Activated CD4-positive, alpha-beta T cell treated with anti-CD3 and anti-CD28 coated beads for 36 hours (primary cell): ENCODE data around the gene MEPCE. TPM values are rescaled to one million over a fixed set of nuclear protein-coding genes. Genes with fewer than 3 reads are reported as not detected.

Experiments used
- ATAC-seq: fragments of 200-7000 bp; cut with Tn5 transposase; one replicate; pipeline ENCODE4 v1.10.0; 2021; ENCODE audit warnings: mild to moderate bottlenecking, moderate library complexity
- CTCF ChIA-PET: fragments of 350-600 bp; sonication (Branson Sonifier 250); formaldehyde crosslinking; loops from one replicate; lab custom pipeline; 2021; ENCODE audit warnings: antibody characterized with exemption; lab: Charles Lee
- POLR2A ChIA-PET: fragments of 350-600 bp; sonication (Branson Sonifier 250); formaldehyde crosslinking; loops from one replicate; lab custom pipeline; 2021; ENCODE audit warnings: antibody characterized with exemption, inconsistent platforms; lab: Charles Lee
- DNase-seq: peaks from one replicate; pipeline ENCODE4 v3.0.0-alpha.2; 2020
- H3K27ac Mint-ChIP-seq: one replicate; pipeline ENCODE4 v1.8.0; 2021; ENCODE audit warnings: mixed read lengths
- H3K27me3 Mint-ChIP-seq: one replicate; pipeline ENCODE4 v1.8.0; 2021; ENCODE audit warnings: mixed read lengths
- H3K36me3 Mint-ChIP-seq: one replicate; pipeline ENCODE4 v1.8.0; 2021; ENCODE audit warnings: low read depth, mixed read lengths
- H3K4me1 Mint-ChIP-seq: one replicate; pipeline ENCODE4 v1.8.0; 2021; ENCODE audit warnings: mixed read lengths
- H3K4me3 Mint-ChIP-seq: one replicate; pipeline ENCODE4 v1.8.0; 2021; ENCODE audit warnings: mild to moderate bottlenecking, moderate library complexity, mixed read lengths
- H3K9me3 Mint-ChIP-seq: one replicate; pipeline ENCODE4 v1.8.0; 2021; ENCODE audit warnings: low read depth, mixed read lengths
- intact Hi-C, 2 experiments: fragments of 100-400 bp; cut with DNase I in 1 of 2; cut with micrococcal nuclease in 1 of 2; formaldehyde crosslinking; loops; one replicate each; pipeline versions ENCODE4 v1.14.2 to v1.15.1; 2022 to 2024; cut with DNase I, micrococcal nuclease
- total RNA-seq, 2 experiments: library from RNA; stranded (reverse); gene quantifications; one replicate each; pipeline ENCODE4 v1.2.3, GENCODE V29; 2021

Gene MEPCE
- total RNA-seq, 2 experiments from 2014 or later, result 44.4 to 45.9 TPM

- ATAC-seq (no peak), DNase-seq (no peak)
- intact Hi-C loops, result loop anchor here (1.0 to 10.0 kb wide), 2 partner anchors 230 to 261 kb away; partner anchors contain the start of gene GIGYF1 (in 1 of the 2)
- H3K36me3 Mint-ChIP-seq, result peaks cover 20% of the 10 kb centered on the region
- peaks cover 4% of the 10 kb centered on the region for H3K4me1 Mint-ChIP-seq
- H3K4me3 Mint-ChIP-seq, result no peak overlapping the region
- ChIA-PET CTCF (interaction anchor here (0.6 to 2.2 kb wide), 10 partner anchors 9 to 388 kb away, joined by 3 to 11 read pairs (median 3); partner anchors contain the start of genes MOSPD3 and SLC12A9), POLR2A (no interaction called here)
- no peak overlapping the region for H3K27ac Mint-ChIP-seq
- no peaks in the 10 kb centered on the region for H3K9me3 Mint-ChIP-seq
- no peaks in the 10 kb centered on the region for H3K27me3 Mint-ChIP-seq
These were observed 35.2 kb downstream of the MEPCE start for GRCh38 chr7:100464791-100465190.

- Mint-ChIP-seq H3K27ac (no peak overlapping the region), H3K9me3 (no peaks in the 10 kb centered on the region), H3K4me1 (peaks cover 8% of the 10 kb centered on the region), H3K27me3 (no peaks in the 10 kb centered on the region), H3K36me3 (peaks cover 23% of the 10 kb centered on the region), H3K4me3 (no peak overlapping the region)
- intact Hi-C loops, result loop anchor here (1.0 to 10.0 kb wide), 2 partner anchors 230 to 260 kb away; partner anchors contain the start of gene GIGYF1 (in 1 of the 2)
- CTCF ChIA-PET, result interaction anchor here (0.6 to 2.2 kb wide), 11 partner anchors 9 to 387 kb away, joined by 3 to 11 read pairs (median 3); partner anchors contain the start of genes MOSPD3 and SLC12A9
- ATAC-seq, result no peak
- DNase-seq, result no peak
- POLR2A ChIA-PET, result no interaction called here
These were observed 35.7 kb downstream of the MEPCE start for GRCh38 chr7:100465299-100465698.

DNA sequence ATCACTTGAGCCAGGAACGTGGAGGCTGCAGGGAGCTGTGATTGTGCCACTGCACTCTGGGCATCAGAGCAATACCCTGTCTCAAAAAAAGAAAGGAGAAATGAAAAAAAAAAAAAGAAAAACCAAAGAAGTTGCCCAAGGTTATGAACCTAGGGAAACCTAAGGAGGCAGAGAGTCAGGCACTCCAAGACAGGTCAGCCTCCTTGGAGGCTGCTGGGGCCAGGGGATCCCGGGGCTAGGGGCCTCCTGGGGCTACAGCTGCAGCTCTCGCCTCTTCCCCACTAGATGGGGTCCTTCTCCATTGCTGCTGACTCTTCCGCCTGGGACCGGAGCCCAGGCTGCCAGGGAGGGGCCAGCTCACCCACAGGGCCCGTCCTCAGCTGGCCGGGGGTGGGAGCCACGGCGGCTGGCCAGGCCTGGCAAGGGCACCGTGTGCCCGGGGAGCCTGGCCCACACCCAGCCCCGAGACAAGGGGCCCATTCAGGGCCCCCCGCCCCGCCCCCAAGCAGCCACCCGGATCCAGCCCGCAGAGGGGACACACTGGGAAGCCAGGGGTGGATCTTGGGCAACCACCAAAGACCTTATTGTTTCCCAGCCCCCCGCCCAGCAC, 36.2 kb downstream of the MEPCE start:
- ATAC-seq, result peak; percentile 24
- Mint-ChIP-seq H3K36me3 (peaks cover 18% of the 10 kb centered on the region), H3K4me3 (no peak overlapping the region), H3K9me3 (no peaks in the 10 kb centered on the region), H3K27ac (no peak overlapping the region), H3K4me1 (peaks cover 12% of the 10 kb centered on the region), H3K27me3 (no peaks in the 10 kb centered on the region)
- ChIA-PET CTCF (interaction anchor here (0.7 to 2.2 kb wide), 9 partner anchors 10 to 387 kb away, joined by 3 to 11 read pairs (median 4); partner anchors contain the start of gene SLC12A9), POLR2A (no interaction called here)
- DNase-seq, result no peak
- intact Hi-C loops, result loop anchor here (1.0 to 10.0 kb wide), 2 partner anchors 229 to 259 kb away; partner anchors contain the start of gene GIGYF1 (in 1 of the 2)

GRCh38 chr7:100466653-100467605, 37.3 kb downstream of the MEPCE start:
- DNase-seq, result no peak
- intact Hi-C loops, result loop anchor here in 1 of 2 experiments (10.0 kb wide), 1 partner anchor 228 kb away; the partner anchor contains the start of gene GIGYF1
- H3K4me1 Mint-ChIP-seq, result peaks cover 14% of the 10 kb centered on the region
- ATAC-seq, result no peak
- H3K9me3 Mint-ChIP-seq, result no peaks in the 10 kb centered on the region
- ChIA-PET CTCF (interaction anchor here (2.1 kb wide), 1 partner anchor 12 kb away, joined by 7 read pairs; no protein-coding TSS in a partner anchor), POLR2A (no interaction called here)
- no peak overlapping the region for H3K4me3 Mint-ChIP-seq
- H3K27me3 Mint-ChIP-seq, result no peaks in the 10 kb centered on the region
- H3K36me3 Mint-ChIP-seq, result peaks cover 17% of the 10 kb centered on the region
- H3K27ac Mint-ChIP-seq, result no peak overlapping the region

DNA sequence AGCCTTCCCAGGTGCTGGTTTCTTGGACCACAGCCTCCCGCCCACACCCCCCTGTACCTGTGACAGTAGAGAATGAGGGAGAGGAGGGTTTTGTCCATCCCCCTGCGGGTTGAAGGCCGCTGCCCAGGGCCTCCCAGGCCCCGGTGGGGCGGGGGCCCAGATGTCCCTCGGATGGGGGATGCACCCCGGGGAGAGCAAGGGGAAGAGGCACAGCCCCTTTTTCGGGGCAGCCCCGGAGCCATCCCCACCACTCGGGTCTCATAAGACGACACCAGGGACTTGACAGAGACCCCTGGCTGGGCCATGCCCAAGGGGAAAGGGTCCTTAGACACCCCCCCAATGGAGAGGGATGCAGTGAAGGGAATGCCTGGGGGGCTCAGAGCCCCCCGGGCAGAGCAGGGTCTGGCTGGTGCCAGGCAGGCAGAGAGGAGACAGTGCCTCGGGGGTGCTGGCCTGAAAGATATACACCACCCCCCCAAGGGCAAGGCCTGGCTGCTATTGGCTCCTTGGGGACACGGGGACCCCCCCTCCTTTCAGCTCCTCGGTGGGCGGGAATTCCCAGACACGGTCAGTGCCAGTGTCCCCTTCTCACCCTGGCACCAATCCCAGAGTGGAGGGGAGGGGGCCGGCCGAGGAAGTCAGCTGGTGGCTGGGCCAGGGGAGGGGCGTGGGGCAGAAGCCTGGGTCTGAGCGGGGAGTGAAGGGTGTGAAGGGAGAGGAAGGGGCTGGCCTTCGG, 38.2 kb downstream of the MEPCE start:
- no peak overlapping the region for H3K4me3 Mint-ChIP-seq
- H3K36me3 Mint-ChIP-seq, result peaks cover 17% of the 10 kb centered on the region
- no peaks in the 10 kb centered on the region for H3K9me3 Mint-ChIP-seq
- ChIA-PET CTCF (interaction anchor here (4.0 kb wide), 1 partner anchor 92 kb away, joined by 45 read pairs; no protein-coding TSS in a partner anchor), POLR2A (interaction anchor here (0.6 kb wide), 1 partner anchor 319 kb away, joined by 3 read pairs; the partner anchor contains the start of gene LAMTOR4)
- ATAC-seq, result no peak
- peaks cover 17% of the 10 kb centered on the region for H3K4me1 Mint-ChIP-seq
- intact Hi-C loops, result loop anchor here in 1 of 2 experiments (2.0 to 10.0 kb wide), 2 partner anchors 15 to 227 kb away; partner anchors contain the start of genes GIGYF1 and NYAP1
- DNase-seq, result no peak
- H3K27ac Mint-ChIP-seq, result no peak overlapping the region
- no peaks in the 10 kb centered on the region for H3K27me3 Mint-ChIP-seq

DNA sequence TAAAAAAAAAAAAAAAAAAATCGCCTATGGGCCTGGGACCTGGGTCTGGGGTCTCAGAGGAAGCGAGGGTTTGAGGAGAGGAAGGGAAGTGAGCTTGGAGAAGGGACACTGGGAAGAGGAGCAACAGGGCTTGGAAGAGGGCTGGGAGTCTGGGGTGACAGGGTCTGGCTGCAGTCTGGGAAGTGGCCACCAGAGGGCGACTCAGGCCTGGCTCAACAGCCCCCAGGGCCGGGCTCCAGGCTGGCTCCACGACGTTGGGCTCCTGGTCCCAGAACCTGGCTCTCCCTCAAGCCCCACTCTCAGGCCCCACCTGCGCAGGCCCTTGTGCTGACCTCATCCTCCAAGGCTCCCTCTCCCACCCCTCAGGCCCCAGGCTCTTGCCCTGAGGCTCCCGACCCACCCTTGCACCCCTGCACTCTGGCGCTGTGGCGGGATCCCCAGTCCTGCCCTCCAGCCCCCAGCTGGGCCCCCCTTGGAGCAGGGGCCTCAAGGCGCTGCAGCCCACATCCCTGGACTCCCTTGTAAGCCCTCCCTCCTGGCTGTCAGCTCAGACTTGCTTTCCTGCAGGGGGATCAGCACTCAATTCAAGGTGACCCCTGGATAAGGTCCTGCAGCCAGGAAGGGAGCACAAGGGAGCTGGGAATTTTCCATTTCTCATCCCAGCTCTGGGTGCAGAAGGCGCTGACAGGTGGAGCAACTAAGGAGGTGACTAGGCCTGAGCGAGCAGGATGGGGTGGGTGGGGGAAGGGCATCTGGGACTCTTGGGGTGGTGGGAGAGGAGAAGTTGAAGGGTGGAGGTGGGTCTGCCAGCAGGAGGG, 39.8 kb downstream of the MEPCE start:
- H3K9me3 Mint-ChIP-seq, result no peaks in the 10 kb centered on the region
- peaks cover 31% of the 10 kb centered on the region for H3K4me1 Mint-ChIP-seq
- H3K4me3 Mint-ChIP-seq, result no peak overlapping the region
- H3K36me3 Mint-ChIP-seq, result peaks cover 24% of the 10 kb centered on the region
- POLR2A ChIA-PET, result interaction anchor here (0.6 kb wide), 2 partner anchors 65 to 170 kb away, joined by 4 read pairs; no protein-coding TSS in a partner anchor
- ATAC-seq (peak; percentile 92), DNase-seq (peak; percentile 91)
- intact Hi-C loops, result loop anchor here (1.0 to 10.0 kb wide), 6 partner anchors 8 to 256 kb away; partner anchors contain the start of genes NYAP1 (in 2 of the 2) and GIGYF1 (in 1 of the 2)
- no peak overlapping the region for H3K27ac Mint-ChIP-seq
- H3K27me3 Mint-ChIP-seq, result no peaks in the 10 kb centered on the region
- CTCF ChIA-PET, result interaction anchor here (0.6 to 4.0 kb wide), 18 partner anchors 9 to 1483 kb away, joined by 3 to 45 read pairs (median 4); partner anchors contain the start of genes FBXO24, LRCH4, POP7 and SLC12A9

DNA sequence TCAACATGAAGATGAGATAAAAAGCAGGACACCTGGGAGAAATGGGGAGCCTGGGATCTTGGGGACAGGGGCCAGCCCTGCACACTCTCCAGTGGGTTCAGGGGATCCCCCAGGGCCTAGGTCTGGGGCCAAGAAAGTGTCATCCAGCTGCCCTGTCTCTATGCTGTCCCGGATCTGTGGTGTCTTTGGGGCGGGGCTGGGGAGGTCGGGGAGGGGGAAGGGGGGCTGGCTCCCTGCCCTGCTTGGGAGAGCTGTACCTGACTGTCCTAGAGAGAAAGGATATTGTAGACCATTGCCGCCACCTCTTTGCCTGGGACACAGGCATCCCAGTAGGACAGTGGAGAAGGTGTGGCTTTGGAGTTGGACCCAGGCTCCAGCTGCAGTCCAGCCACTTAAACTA, 41.4 kb downstream of the MEPCE start:
- intact Hi-C loops, result no loop called here
- Mint-ChIP-seq H3K9me3 (no peaks in the 10 kb centered on the region), H3K36me3 (peaks cover 34% of the 10 kb centered on the region), H3K27ac (no peak overlapping the region), H3K27me3 (no peaks in the 10 kb centered on the region), H3K4me3 (no peak overlapping the region), H3K4me1 (peaks cover 44% of the 10 kb centered on the region)
- POLR2A ChIA-PET, result no interaction called here
- no peak for ATAC-seq
- CTCF ChIA-PET, result interaction anchor here (4.0 kb wide), 1 partner anchor 89 kb away, joined by 45 read pairs; no protein-coding TSS in a partner anchor
- no peak for DNase-seq

GRCh38 chr7:100472121-100472851, 42.7 kb downstream of the MEPCE start:
- no peak for ATAC-seq
- Mint-ChIP-seq H3K9me3 (no peaks in the 10 kb centered on the region), H3K36me3 (peaks cover 43% of the 10 kb centered on the region), H3K4me1 (peaks cover 55% of the 10 kb centered on the region), H3K27ac (peak overlapping the region; percentile 80), H3K27me3 (no peaks in the 10 kb centered on the region), H3K4me3 (no peak overlapping the region)
- ChIA-PET CTCF (interaction anchor here (0.7 to 4.0 kb wide), 5 partner anchors 70 to 196 kb away, joined by 3 to 45 read pairs (median 4); no protein-coding TSS in a partner anchor), POLR2A (no interaction called here)
- no peak for DNase-seq
- intact Hi-C loops, result no loop called here

GRCh38 chr7:100472854-100473499, 43.3 kb downstream of the MEPCE start:
- Mint-ChIP-seq H3K4me3 (no peak overlapping the region), H3K9me3 (no peaks in the 10 kb centered on the region), H3K4me1 (peaks cover 55% of the 10 kb centered on the region), H3K27me3 (no peaks in the 10 kb centered on the region), H3K36me3 (peaks cover 41% of the 10 kb centered on the region), H3K27ac (peak overlapping the region; percentile 80)
- no peak for DNase-seq
- intact Hi-C loops, result no loop called here
- CTCF ChIA-PET, result interaction anchor here (0.6 to 2.3 kb wide), 6 partner anchors 69 to 196 kb away, joined by 3 to 8 read pairs (median 4); no protein-coding TSS in a partner anchor
- POLR2A ChIA-PET, result no interaction called here
- no peak for ATAC-seq
